Measurements from ENCODE around the gene TRIM25. TPM values are rescaled to one million over a fixed set of nuclear protein-coding genes. Genes with fewer than 3 reads are reported as not detected.
A peak's percentile ranks its signal among the peaks of the same experiment; 100 is the strongest.

TRIM25 gene
- total RNA-seq, 1 donor from 2014 or later = 17.2 TPM

- Histone ChIP-seq H3K27me3 (ENCODE audit: low read depth) (no peaks in the 10 kb centered on the region), H3K27ac (replicated peaks) (peak overlapping the region; percentile 96), H3K4me3 (peak overlapping the region; percentile 95), H3K4me1 (peaks cover 65% of the 10 kb centered on the region), H3K36me3 (no peaks in the 10 kb centered on the region), H3K9me3 (replicated peaks) (no peaks in the 10 kb centered on the region)
- TF ChIP-seq CTCF (IDR thresholded peaks at IDR 0.05; ENCODE audit: borderline replicate concordance) = no peak
- no peak for DNase-seq
- intact Hi-C loops (cut with micrococcal nuclease) = no loop called here
These were observed 878 bp upstream of the TRIM25 start for GRCh38 chr17:56914581-56915273.

GRCh38 chr17:56913353-56913866, 439 bp downstream of the TRIM25 start:
- intact Hi-C loops (cut with micrococcal nuclease) = no loop called here
- peak overlapping the region; percentile 96 for H3K27ac ChIP-seq (replicated peaks)
- H3K27me3 ChIP-seq (ENCODE audit: low read depth) = no peaks in the 10 kb centered on the region
- no peak for TF ChIP-seq CTCF (IDR thresholded peaks at IDR 0.05; ENCODE audit: borderline replicate concordance)
- H3K4me1 ChIP-seq = peaks cover 78% of the 10 kb centered on the region
- no peak for DNase-seq
- no peaks in the 10 kb centered on the region for H3K9me3 ChIP-seq (replicated peaks)
- H3K36me3 ChIP-seq = peaks cover 6% of the 10 kb centered on the region
- H3K4me3 ChIP-seq = peak overlapping the region; percentile 95

GRCh38 chr17:56913000-56913311, 893 bp downstream of the TRIM25 start:
- no peaks in the 10 kb centered on the region for H3K27me3 ChIP-seq (ENCODE audit: low read depth)
- peak overlapping the region; percentile 96 for H3K27ac ChIP-seq (replicated peaks)
- H3K9me3 ChIP-seq (replicated peaks) = no peaks in the 10 kb centered on the region
- peaks cover 82% of the 10 kb centered on the region for H3K4me1 ChIP-seq
- no peak for TF ChIP-seq CTCF (IDR thresholded peaks at IDR 0.05; ENCODE audit: borderline replicate concordance)
- no peak for DNase-seq
- intact Hi-C loops (cut with micrococcal nuclease) = no loop called here
- peaks cover 10% of the 10 kb centered on the region for H3K36me3 ChIP-seq
- peak overlapping the region; percentile 95 for H3K4me3 ChIP-seq

- no peaks in the 10 kb centered on the region for H3K9me3 ChIP-seq (replicated peaks)
- H3K4me3 ChIP-seq = peak overlapping the region; percentile 95
- TF ChIP-seq CTCF (IDR thresholded peaks at IDR 0.05; ENCODE audit: borderline replicate concordance) = no peak
- H3K4me1 ChIP-seq = peaks cover 82% of the 10 kb centered on the region
- H3K27me3 ChIP-seq (ENCODE audit: low read depth) = no peaks in the 10 kb centered on the region
- intact Hi-C loops (cut with micrococcal nuclease) = no loop called here
- H3K36me3 ChIP-seq = peaks cover 16% of the 10 kb centered on the region
- peak overlapping the region; percentile 96 for H3K27ac ChIP-seq (replicated peaks)
- peak; percentile 37 for DNase-seq
These were observed 1.5 kb downstream of the TRIM25 start for GRCh38 chr17:56912105-56912999.

GRCh38 chr17:56910509-56911235, 3.2 kb downstream of the TRIM25 start:
- H3K27me3 ChIP-seq (ENCODE audit: low read depth) = no peaks in the 10 kb centered on the region
- TF ChIP-seq CTCF (IDR thresholded peaks at IDR 0.05; ENCODE audit: borderline replicate concordance) = no peak
- no peaks in the 10 kb centered on the region for H3K9me3 ChIP-seq (replicated peaks)
- H3K4me1 ChIP-seq = peaks cover 76% of the 10 kb centered on the region
- H3K4me3 ChIP-seq = peak overlapping the region; percentile 95
- intact Hi-C loops (cut with micrococcal nuclease) = no loop called here
- H3K36me3 ChIP-seq = peaks cover 33% of the 10 kb centered on the region
- DNase-seq = no peak
- peak overlapping the region; percentile 96 for H3K27ac ChIP-seq (replicated peaks)

Measured in left ventricle myocardium inferior (tissue), 1 donor.